Activated CD8-positive, alpha-beta memory T cell treated with anti-CD3 and anti-CD28 coated beads, Interleukin-2, amount 50 U/mL, for 4 hours (primary cell): ENCODE measurements around the gene MPRIP.
"Not testable (repeated sequence)": the region's sequence is repeated elsewhere in the genome, so short reads cannot be mapped to it uniquely, and the experiment has no call there.

ENCODE experiments used
- DNase-seq: peaks from one replicate; pipeline ENCODE4 v3.0.0-alpha.2; 2020

The MPRIP gene

GRCh38 chr17:17134051-17134956 lies 92.0 kb downstream of the MPRIP start:
- DNase-seq = no peak

DNA sequence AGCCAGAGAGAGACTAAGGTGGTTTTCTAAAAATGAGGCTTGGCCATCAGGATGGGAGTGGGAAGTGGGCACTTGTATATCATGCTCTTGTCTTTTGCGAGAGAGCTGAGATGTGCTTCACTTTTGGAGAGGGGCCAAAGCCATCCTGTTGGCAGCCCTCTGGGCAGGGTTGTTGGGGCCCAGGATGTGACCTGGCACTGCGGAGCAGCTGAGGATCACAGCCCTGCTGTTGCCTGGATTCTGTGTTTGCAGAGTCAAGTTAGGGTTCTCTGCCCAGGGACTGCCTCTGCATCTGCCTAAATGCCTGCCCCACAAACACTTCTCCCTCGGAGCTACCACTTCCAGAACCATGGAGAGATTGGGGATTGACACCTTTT lies 92.7 kb downstream of the MPRIP start:
- DNase-seq = no peak

DNA sequence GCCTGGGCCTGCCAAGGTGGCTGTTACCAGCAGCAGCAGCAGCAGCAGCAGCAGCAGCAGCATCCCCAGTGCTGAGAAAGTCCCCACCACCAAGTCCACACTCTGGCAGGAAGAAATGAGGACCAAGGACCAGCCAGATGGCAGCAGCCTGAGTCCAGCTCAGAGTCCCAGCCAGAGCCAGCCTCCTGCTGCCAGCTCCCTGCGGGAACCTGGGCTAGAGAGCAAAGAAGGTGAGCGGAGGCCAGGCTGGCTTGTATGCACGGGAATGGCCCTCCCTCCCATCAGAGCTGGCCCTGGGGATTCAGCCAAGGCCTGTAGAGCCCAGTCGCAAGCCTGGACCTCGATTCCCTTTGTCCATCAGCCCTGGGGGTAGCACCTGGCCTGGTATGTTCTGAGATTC lies 94.0 kb downstream of the MPRIP start:
- not testable (repeated sequence) for DNase-seq

GRCh38 chr17:17137731-17138585 lies 95.7 kb downstream of the MPRIP start:
- no peak for DNase-seq

DNA sequence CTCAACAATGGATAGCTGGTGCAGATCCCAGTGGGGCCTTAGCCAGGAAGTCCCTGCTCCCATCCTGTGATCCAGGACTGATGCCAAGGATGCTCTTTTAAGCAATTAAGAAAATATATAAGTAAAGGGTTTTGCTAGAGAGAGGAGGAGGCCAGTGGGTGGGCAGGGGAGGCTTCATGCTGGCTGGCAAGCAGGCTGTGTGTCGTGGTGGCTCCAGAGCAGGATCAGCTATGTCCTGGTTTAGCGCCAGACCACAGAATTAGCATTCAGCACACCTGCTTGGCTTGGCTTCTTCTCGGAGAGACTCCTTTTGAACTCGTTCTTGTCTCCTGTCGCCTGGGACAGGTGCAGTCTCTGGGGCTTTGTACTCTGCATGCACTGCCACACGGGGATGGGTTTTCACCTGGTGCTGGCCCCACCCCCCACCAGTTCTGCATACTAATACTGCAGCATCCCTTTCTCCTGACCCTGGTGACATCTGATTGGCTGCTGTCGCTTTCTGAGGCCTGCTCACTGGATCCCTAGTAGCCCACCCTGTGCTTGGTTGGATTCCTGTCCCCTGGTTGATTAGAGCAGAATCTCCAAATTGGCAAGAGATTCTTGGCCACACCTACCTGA lies 97.8 kb downstream of the MPRIP start:
- no peak for DNase-seq

DNA sequence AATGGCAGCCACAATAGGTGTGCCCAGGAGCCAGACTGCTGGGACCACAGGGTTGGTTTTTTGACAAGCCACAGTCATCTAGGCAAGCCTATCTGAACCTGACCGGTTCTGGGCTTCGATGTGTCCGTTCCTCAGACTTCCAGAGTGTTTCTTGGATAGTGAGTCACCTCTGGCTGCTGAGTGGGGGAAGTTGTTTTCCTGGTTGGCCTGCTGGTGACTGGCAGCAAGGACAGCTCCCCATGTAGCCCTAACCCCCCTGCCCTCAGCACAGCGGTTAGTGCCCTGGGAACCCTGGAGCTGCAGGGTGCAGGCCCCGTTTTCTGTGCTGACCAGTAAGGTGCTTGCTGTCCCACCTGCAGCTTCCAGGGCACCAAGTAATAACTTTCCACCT lies 98.3 kb downstream of the MPRIP start:
- DNase-seq = no peak

DNA sequence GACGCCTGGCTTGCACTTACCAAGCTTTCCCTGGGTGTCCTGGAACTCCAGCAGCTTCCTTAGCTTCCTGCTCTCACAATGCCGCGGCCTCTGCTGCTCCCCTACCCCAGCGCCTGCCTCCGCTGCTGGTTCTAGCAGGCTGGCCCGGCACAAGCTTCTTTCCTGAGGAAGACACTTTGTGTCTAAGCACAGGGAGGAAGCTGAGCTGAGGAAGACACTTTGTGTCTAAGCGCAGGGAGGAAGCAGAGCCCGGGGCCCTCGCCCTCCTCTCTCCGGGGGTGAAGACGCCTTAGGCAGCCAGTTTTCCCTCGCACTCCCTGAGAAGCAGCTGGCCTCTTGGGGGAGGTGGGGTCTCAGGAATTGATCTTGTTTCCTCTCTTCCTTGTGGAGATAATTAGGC lies 99.0 kb downstream of the MPRIP start:
- no peak for DNase-seq

- DNase-seq = peak; percentile 43
These were observed 99.7 kb downstream of the MPRIP start for GRCh38 chr17:17141860-17142552.

- no peak for DNase-seq
These were observed 100.3 kb downstream of the MPRIP start for GRCh38 chr17:17142556-17142955.

DNA sequence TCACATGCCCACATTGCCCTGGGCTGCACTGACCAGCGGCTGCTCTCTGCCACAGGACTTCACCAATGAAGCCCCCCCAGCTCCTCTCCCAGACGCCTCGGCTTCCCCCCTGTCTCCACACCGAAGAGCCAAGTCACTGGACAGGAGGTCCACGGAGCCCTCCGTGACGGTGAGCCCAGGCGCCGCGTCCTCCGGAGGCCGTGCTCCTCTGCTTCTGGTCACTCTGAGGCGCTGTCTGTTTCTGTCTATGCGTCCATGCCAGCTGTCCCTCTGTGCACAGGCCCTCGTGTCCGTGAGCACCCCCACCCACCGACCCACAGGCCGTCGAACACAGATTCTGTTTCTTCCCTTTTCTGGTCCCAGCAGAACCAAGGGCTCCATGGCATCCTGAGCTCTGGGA lies 101.2 kb downstream of the MPRIP start:
- no peak for DNase-seq

GRCh38 chr17:17144061-17144460 lies 101.8 kb downstream of the MPRIP start:
- DNase-seq = no peak

DNA sequence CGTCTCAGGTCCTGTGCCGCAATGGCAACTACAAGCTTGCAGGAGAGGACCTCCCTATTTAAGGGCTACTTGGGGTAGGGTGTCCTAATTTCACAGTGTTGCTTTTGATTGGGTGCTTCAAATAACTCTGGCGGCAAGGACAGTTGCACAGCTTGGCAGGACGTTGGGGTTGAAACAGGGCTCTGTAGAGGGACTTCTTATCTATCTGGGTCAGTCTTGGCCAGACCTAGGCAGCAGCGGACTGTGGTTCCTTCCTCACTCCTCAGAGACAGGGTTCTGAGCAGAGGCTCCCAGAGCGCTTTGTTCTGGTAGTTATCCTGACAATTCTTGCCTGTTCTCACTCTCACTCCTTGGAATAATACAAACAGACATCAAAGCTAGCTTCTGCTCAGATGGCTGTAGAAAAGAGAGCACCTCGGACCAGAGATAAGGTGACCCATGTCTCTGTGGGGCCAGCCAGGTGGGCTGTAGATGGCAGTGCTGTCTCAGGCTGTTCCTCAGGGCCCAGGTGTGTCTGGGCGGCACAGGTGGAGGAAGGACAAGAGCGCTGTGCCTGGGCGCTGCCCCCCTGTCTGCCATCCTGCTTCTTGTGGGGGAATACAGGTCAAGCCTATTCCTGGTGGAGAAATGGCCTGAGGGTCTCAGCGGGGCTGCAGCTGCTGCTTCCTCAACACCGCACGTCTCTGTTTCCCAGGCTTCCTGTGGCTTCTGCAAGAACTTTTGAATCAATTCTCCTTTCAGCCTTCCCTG lies 102.8 kb downstream of the MPRIP start:
- DNase-seq = no peak

- no peak for DNase-seq
These were observed 104.6 kb downstream of the MPRIP start for GRCh38 chr17:17146786-17147406.

GRCh38 chr17:17147821-17148220 lies 105.6 kb downstream of the MPRIP start:
- no peak for DNase-seq

DNA sequence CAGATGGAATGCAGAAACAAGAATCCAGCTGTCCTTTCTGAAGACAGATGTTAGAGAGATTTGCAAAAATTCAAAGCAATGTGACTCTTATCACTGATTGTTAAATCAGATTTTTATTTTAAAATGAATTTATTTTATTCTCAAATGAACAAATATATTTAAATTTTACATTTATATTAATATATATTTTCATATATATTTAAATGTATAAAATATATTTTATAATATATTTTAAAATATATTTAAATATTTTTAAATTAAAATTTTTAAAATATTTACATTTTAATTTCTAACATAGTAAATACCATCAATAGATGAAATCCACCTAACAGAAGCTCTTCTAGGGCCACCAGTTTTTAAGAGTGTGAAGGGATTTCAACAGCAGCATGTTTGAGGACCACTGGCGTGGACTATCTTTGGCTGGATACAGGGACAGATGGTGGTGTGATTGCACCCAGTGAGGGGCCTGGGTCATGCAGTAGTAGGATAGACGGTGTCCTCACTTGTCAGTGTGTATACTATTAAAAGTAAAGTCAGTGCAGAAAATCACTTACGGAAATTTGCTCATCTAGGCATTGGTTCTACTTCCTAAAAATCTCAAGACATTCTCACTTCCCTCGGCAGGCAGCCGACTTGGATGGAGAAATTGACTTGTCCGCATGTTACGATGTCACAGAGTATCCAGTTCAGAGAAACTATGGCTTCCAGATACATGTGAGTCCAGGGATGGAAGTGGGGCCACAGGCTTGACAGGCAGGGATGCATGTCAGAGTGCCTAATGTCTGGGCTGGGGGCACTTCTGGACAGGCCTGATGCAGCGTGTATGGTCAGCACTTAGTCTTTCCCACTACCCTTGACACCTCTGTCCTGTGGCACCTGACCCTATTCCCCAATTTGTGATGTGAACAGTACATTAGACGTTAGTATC lies 107.5 kb downstream of the MPRIP start:
- DNase-seq = no peak

GRCh38 chr17:17150448-17150800 lies 108.2 kb downstream of the MPRIP start:
- DNase-seq = no peak

DNA sequence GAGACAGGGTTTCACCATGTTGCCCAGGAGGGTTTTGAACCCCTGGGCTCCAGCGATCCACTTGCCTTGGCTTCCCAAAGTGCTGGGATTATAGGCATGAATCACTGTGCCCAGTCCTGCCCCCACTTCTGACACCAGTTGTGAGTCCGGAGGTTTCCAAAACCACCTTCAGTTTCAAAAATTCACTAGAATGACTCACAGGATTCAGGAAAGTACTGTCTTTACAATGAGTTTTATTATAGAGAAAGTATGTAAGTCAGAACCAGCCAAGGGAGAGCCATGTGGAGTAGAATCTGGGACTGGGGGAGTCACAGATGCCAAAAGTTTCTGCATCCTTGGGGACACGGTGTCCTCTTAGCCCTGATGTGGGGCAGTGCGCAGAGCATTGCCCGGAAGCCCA lies 108.8 kb downstream of the MPRIP start:
- DNase-seq = no peak

DNA sequence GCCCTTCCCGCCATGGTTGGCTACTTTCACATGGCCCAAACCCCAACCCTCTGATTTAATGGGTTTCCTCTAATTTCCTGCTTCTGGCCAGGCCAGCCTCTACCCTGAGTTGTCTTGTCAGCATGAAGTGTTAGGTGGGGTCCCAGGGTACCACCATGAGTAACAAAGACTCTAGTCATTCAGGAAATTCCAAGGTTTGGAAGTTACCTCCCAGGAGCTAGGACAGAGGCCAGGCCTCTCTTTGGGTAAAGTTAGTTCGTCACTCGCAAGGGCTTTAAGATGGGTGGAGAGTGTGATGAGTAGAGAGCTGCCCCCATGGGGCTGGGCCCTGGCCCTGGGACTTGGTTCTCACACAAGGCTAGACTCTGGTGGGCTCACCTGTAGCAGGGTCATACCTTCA lies 109.3 kb downstream of the MPRIP start:
- no peak for DNase-seq

GRCh38 chr17:17151962-17152361 lies 109.7 kb downstream of the MPRIP start:
- no peak for DNase-seq

GRCh38 chr17:17152385-17152784 lies 110.1 kb downstream of the MPRIP start:
- DNase-seq = no peak

DNA sequence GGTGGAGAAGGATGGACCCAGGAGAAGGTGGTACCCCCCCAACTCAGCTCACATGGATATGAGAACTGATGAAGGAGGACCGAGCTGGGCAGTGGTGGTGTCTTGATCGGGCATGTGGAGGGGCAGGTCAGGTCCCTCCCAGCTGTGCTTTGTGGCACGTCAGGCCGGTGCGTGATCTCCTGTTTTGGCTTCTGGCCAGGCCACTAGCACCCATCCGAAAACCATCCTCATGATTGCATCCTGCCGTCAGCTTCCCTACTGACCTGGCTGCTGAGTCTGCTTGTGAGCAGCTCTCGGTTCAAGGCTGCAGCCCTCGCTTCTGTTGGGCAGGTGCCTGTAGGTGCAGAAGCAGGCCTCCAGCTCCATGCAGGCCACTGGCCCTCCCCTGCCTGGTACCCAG lies 110.8 kb downstream of the MPRIP start:
- DNase-seq = no peak
